ENCODE results near the gene IL13.

The IL13 gene

DNA sequence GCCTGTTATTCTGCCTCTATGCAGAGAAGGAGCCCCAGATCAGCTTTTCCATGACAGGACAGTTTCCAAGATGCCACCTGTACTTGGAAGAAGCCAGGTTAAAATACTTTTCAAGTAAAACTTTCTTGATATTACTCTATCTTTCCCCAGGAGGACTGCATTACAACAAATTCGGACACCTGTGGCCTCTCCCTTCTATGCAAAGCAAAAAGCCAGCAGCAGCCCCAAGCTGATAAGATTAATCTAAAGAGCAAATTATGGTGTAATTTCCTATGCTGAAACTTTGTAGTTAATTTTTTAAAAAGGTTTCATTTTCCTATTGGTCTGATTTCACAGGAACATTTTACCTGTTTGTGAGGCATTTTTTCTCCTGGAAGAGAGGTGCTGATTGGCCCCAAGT, 15.5 kb downstream of the IL13 start:
- no peak for DNase-seq

DNA sequence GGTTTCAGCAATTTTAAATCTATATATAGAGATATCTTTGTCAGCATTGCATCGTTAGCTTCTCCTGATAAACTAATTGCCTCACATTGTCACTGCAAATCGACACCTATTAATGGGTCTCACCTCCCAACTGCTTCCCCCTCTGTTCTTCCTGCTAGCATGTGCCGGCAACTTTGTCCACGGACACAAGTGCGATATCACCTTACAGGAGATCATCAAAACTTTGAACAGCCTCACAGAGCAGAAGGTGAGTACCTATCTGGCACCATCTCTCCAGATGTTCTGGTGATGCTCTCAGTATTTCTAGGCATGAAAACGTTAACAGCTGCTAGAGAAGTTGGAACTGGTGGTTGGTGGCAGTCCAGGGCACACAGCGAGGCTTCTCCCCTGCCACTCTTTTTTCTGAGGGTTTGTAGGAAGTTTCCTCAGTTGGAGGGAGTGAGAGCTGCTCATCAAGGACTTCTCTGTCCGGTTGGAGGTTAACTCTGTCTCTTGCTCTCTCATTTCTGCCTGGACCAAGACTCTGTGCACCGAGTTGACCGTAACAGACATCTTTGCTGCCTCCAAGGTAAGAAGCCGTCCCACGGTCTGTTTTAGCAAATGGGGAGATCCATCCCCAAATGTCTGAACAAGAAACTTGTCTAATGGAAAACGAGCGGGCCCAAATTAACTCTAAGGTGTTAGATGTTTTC, 16.1 kb downstream of the IL13 start, which contains the start of gene IL4:
IL4 (plus strand) TSS at position 51 of the 692 bp plus-strand sequence; CDS start at position 113, 62 bp downstream.
- no peak for DNase-seq

DNA sequence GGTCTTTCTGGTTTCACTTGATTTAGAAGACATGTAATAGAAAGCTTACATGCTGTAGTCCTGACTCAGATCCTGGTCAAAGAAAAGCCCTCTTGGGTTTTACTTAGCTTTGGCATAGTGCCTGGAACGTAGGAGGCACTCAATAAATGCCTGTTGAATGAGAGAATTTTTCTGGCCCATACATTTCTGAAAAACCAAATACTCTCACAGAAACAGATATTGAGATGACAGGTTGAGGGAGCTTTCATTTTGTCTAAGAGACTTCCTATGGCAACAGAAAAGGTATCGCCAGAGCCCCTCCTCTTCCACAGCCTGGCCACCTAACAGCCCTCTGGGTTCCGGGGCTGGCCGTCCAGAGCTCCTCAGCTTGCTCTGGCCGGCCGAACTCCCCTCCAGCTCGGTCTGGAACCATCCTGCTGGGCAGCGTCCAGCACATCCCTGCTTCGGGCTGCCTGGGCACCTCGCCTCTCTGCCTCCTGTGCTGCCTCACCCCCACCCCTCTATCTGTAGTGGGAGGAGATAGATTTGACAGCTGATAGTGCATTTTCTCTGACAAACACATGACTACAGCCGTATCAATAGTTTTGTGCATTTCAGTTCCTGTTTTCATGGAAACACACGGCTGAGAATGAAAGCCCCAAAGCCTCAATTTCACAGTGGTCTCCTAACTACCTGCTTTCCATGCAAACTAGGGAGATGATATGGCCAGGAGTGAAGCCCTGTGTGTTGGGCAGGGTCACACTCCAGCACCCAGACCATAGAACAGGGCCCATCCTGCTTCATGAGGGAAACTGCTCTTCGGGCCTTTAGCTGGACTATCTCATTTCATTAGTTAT, 16.9 kb downstream of the IL13 start:
- no peak for DNase-seq

DNA sequence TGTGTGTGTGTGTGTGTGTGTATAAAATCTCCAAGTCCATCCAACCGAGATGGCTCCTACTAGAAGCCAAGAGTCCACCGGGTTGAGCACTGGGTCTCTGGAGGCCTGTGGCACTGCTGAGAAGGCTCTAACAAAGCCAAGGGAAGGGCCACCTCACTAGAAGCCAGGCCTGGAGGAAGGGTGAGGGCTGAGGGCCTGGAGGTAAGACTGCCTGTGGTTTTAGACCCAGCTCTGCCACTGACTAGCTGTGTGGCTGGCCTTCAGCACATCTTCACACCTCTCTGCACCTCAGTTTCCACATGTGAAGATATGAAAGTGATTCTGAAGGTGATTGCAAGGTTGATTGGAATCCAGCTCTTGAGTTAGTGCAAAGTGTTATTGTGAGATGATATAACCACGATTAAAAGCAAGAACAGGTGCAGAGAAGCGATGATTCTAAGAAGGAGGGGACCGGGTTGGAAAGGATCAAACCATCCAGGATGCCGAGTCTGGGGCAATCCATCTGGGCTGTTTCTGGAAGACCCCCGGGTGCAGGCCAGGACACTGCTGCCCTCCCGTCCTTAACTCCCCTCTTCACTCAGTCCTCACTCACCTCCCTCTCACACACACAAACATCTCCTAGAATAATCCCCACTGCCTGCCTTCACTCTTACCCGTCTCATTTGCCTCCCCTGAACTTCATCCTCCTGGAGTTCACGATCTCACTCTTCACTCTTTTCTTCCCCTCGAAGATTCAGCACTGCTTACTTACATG, 18.1 kb downstream of the IL13 start:
- DNase-seq: no peak

DNA sequence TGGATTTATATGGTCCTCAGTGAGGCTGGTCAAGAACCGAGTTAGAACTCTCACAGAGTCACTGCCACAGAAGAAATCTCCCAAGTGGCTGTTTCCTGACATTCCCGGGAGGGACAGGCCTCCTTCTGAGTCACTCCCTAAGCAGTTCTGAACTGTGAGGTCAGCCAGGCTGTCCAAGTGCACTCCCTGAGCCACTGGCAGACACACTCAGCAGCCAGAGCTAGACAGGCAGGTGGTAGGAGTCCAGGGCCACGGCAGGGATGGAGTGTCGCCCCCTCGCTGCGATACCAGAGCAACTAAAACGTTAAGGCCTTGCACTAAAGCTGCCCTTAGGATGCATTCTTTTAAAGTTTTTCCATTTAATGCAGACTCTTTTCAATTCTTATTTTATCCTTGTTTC, 19.2 kb downstream of the IL13 start:
- DNase-seq: no peak

DNA sequence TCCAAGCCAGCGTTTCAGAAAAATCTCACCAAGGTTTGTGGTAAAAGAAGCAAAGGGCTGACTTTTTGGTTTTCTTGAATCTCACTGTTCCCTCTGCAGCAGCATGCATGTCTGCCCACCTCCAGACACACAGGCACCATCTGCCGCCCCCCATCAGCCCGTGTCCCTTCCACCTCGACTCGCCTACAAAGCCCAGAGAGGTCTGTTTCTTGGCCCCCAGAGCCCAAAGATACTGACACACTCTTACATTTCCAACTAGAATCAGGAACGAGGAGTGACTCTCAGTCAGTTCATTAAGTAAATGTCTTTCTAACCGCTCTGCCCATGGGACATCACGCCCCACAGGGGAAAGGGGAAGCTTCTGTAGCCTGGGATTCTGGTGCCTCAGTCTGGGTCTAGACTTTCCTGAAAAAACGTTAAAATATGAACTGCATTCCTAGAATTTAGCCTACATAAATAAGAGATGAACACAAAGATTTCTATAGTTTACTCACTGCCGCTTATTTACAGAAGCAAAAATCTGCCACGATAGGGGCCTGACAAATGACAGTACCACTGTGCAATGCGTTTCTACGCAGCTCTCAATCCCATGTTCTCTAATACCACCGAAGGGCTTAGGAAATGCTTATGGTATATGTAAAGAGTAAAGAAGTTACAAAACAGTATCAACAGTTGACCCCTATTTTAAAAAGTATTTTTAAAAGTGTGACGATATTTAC, 19.9 kb downstream of the IL13 start:
- no peak for DNase-seq

DNA sequence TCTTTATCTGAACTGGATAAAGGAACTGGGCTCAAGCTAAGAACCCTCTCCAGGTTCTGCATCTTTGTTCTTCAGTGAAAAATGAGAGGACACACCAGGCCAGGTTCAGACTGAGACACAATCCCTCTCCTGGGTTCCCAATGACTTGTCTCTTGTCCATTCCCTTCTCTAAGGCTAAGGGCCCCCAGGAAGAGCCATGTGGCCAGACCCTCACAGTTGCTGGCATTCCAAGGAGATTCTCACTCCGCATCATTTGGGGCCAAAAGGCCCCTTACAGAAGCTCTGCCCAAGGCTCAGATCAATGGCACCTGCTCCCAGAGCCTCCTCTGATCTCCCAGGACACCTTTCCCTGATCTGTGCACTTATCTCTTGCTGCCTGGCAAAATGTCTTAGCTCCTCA, 20.8 kb downstream of the IL13 start:
- DNase-seq: no peak

DNA sequence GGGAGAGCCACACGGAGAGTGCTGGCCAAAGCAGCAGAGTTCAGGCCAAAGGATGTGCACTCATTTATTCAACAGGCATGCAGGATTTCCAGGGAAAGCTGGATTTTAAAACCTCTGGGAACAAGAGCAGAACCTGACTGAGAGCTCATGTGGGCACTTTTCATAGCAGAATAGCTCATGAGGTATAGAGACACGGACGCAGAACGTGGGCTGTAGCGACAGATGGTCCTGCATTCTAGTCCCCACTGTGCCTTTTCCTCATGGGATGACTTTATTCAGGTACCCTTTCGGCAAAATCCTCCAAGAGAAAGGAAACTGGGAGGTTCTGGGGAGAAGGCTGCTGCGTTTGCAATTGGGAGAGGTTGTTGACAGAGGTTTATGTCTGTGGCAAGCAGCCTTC, 21.2 kb downstream of the IL13 start:
- DNase-seq: no peak

DNA sequence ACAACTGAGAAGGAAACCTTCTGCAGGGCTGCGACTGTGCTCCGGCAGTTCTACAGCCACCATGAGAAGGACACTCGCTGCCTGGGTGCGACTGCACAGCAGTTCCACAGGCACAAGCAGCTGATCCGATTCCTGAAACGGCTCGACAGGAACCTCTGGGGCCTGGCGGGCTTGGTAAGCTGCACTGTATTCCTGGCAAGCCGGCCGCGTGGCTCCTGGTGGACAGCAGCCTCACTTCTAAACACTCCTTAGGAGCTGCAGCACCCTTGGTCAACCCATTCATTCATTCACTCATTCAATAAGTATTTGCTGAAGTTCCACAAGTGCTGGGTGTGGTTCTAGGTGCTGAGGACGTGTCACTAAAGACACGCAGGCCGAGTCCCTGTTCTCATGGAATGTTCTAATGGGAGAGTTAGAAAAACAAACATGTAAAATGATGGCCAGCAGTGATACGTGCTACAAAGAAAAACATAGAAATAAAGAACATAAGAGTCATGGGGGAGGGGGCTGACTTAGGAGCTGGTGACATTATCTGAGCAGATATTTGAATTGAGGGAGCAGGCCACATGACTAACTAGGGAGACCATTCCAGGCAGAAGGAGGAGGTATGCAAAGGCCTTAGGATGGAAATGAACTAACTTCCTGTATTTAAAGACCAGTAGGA, 21.9 kb downstream of the IL13 start:
- DNase-seq: no peak

DNA sequence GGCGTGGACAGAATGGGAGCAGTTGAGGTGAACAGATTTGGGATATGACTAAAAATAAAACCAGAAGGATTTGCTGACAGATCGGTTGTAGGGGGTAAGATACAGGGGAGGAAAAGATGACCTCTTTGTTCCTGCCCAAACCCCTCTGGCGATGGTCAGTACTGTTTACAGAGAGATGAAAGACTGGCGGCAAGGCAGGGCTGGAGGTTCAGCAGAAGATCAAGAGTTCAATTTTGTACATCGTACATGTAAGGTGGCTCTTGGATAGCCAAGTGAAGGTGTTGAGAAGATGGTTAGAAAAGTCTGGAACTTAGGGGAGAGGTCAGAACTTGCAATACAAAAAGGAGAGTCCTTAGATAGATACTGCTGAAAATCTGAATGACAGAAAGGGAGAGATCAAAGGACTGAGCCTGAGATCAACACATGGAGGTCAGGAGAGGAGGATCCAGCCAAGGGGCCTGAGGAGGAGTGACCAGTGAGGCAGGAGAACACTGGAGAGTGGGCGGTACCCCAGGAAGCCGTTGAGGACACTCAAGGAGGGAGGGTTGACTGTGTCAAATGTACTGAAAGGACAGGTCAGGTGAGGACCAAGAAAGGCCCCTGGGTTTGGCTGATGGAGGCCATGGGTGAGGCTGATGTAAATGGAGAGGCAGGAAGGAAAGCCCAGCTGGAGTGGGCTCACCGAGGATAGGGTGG, 23.0 kb downstream of the IL13 start:
- no peak for DNase-seq

DNA sequence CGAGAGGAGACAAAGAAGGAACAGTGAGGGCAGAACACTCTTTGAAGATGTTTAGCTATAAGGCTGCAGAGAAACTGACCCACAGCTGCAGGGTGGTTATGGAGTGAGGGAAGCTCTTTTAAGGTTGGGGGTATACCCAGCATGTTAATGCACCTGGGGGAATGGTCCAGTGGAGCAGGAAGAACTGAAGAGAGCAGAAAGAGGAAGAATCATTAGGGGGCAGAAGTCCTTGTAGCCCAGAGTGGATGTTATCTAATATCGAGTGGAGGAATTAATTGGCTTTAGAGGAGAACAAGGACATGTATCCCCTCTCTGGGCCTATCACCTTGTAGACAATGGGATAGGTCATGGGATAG, 23.5 kb downstream of the IL13 start:
- DNase-seq: no peak

DNA sequence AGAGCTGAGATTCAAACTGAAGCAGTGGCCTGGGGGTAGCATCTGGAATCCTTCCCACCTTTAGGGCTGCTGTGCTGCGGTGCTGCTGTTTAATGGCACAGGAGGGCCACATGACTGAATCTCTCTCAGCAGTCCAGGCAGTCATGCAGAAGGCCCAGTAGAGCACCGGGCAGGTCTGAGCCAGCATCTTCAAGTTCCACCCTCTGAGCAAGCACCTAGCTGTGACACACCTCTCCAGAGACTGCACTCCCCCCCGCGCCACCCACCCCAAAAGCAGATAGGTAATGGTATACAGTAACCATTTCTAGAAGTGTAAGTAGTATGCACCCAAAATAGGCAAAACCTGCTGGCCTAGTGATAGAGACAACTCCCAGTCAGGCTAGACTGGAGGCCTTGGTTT, 24.0 kb downstream of the IL13 start:
- no peak for DNase-seq

DNA sequence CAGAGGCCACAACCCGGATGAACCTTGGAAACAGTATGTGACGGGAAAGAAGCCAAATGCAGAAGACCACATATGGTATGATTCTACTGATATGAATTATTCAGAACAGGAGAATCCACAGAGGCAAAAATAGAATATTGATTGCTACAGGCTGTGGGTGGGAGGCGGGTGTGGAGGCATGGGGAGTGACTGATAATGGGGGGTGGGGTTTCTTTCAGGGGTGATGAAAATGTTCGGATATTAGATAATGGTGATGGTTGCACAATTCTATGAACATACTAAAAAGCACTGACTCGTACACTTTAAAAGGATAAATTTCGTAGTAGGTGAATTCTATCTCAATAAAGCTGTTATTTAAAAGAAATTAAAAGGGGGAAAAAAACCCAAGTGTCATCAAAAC, 26.5 kb downstream of the IL13 start:
- DNase-seq: no peak

DNA sequence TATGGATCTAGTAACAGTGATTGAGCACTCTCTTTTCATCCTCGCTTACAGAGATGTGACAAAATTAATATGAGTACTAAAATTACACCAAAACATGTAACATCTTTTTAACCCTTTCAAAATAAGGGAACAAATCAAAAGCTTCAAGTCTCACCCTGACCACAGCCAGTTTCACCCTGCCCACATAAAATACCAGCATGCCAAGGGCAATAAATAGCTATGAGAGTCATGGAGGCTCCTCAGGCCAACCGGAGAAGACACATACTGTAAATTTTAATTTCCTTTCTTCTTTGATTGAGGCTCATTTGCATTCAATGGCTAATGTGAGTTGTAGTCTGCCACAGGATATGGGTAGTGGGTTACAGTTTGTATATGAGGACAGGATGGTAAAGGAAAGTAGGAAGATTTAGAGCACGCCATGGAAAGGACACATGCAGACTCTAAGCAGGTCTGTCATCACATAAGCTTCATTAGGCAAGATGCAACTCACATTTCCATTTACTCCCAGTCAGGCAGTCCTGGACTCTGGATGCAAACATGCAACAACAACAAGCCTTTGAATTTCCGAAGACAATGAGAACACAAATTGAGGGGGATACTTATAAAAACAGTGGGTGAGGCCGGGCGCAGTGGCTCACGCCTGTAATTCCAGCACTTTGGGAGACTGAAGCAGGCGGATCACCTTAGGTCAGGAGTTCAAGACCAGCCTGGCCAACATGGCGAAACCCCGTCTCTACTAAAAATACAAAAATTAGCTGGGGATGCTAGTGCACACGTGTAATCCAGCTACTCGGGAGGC, 27.1 kb downstream of the IL13 start:
- DNase-seq: no peak

DNA sequence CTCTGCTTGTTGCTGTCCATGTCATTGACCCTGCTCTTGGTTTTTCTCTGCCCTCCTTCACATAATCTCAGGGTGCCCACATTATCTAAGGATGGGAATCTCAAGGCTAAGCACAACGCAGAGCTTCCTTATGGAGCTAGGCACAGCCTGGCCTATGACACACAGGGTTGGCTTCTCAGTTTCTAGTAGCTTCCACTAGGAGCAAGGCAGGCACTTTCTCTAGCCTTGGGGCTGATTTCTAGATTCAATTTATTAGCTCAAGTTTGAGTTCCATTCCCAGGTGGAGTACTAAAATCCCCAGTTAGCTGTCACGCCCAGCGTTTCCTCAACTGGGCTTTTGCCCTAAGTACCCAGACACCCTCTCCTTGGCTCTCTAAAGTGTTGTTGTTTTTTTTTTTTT, 28.2 kb downstream of the IL13 start:
- DNase-seq: no peak

DNA sequence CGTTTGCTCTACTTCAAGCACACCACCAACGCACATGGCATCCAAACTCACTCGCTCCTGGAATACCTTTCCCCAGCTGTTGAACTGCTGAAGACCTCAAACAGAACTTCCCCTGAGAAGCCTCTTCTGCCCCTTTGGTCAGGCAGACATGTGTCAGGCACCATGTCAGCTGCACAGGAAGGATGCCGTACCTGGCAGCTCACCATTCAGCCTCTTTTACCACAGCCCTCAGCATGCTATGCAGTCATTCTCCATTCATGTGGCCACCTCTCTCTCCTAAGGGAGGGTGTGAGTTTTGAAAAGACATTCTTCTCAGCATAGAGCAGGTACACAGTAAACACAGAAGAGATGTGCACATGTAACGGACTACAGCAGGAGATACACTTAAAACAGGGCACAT, 30.0 kb downstream of the IL13 start:
- DNase-seq: no peak

DNA sequence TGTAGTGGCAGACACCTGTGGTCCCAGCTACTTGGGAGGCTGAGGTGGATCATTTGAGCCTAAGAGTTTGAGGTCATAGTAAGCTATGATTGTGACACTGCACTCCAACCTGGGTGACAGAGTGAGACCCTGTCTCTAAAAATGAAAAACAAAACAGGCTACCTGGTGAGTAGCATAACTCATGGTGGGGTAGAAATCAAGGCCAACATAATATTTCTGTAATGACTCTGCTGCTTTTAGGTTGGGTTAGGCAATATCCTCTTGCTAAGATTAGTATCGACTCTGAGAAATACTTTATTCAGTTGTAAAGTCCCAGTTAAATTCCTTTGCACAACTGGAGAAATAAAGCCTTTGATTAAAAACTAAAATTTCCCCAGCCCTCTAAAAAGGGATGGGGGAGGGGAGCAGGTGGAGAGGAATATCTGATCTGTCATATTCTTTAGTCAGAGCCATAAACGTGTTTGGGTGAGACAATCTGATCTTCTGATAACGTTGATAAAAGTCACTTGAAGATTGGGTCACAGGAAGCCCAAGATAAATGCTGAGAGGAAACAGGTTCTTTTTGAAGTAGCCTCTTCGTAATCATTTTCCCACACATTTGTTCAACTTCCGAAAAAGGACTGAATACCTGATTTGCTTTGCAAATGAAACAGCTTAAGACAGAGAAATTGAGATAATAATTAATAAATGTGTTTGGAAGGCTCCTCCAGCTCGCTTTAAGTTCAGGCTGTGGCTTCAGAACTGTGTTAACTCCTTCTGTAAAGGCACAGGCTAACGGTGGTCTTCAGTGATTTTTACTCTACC, 30.8 kb downstream of the IL13 start:
- DNase-seq: no peak

DNA sequence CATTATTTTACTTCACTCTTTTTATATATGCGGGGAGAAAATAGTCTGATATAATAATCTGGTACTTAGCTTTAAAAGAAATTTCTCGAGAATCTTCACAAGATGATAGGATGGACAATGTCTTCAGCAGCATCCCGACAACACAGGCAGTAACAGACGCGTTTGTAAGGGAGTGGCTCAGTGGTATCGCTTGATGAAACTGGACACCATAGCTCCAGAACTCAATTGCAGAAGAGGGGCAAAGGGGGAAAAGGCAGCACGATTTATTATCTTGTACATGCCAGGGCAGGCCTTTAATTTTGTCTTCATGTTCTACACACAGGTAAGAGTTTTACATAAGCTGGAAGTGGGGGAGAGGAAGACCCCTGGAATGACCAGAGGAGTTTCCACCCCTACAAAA, 31.5 kb downstream of the IL13 start:
- no peak for DNase-seq

DNA sequence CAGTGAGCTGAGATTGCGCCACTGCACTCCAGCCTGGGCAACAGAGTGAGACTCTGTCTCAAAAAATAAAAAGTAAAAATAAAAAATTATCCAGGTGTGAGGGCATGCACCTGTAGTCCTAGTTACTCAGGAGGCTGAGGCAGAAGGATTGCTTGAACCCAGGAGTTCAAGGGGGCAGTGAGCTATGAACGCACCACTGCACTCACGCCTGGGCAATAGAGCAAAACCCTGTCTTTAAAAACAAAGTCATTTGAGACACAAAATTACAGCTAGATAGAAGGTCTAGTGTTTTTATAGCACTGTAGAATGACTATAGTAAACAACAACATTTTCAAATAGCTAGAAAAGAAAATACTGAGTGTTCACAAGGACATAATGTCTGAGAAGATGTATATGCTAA, 32.2 kb downstream of the IL13 start:
- no peak for DNase-seq
